ENCODE data around the gene PEF1.

The PEF1 gene

GRCh38 chr1:31633117-31633516, 11.6 kb downstream of the PEF1 start:
- DNase-seq (ENCODE audit: low read depth in 2 of 3, low spot score in 1 of 3), result peak in 2 of 3 donors; percentile 14 to 23

- no peak for DNase-seq (ENCODE audit: low read depth in 2 of 3, low spot score in 1 of 3)
Measured at GRCh38 chr1:31632649-31633048, 12.0 kb downstream of the PEF1 start.

DNA sequence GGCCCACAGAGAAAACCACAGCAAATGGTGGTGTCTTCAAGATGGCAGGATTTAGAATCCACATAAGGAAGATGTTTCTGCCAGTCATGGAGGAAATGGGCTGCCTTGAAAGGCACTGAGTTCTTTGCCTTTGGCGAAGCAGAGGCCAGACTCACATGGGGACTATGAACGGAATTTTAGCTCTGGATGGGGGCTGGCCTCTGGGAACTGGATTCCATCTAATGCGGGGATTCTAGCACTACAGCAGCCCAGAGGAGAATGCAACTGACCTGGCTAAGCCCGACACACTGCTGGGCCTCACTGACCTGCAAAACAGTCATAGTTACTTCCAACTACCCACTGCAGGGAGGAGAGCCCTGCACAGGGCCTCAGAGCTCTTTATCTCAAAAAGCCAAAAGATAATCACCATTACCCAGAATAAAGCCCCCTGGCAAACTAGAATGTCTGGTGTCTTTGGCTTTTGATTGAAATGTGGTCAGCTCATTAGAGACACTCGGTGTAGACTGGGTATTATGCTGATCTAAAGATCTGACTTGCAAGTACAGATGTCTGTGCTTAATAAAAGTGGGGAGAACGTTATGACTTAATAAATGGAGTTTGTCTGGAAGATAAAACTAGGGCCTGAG, 15.6 kb downstream of the PEF1 start:
- no peak for DNase-seq (ENCODE audit: low read depth in 2 of 3, low spot score in 1 of 3)

GRCh38 chr1:31627930-31628559, 16.6 kb downstream of the PEF1 start:
- DNase-seq (ENCODE audit: low read depth in 2 of 3, low spot score in 1 of 3), result no peak

- DNase-seq (ENCODE audit: low read depth in 2 of 3, low spot score in 1 of 3), result no peak
Measured at GRCh38 chr1:31627301-31627929, 17.3 kb downstream of the PEF1 start.

GRCh38 chr1:31626223-31627207, 18.2 kb downstream of the PEF1 start:
- DNase-seq (ENCODE audit: low read depth in 2 of 3, low spot score in 1 of 3), result no peak

GRCh38 chr1:31625561-31626222, 19.0 kb downstream of the PEF1 start:
- DNase-seq (ENCODE audit: low read depth in 2 of 3, low spot score in 1 of 3), result no peak

DNA sequence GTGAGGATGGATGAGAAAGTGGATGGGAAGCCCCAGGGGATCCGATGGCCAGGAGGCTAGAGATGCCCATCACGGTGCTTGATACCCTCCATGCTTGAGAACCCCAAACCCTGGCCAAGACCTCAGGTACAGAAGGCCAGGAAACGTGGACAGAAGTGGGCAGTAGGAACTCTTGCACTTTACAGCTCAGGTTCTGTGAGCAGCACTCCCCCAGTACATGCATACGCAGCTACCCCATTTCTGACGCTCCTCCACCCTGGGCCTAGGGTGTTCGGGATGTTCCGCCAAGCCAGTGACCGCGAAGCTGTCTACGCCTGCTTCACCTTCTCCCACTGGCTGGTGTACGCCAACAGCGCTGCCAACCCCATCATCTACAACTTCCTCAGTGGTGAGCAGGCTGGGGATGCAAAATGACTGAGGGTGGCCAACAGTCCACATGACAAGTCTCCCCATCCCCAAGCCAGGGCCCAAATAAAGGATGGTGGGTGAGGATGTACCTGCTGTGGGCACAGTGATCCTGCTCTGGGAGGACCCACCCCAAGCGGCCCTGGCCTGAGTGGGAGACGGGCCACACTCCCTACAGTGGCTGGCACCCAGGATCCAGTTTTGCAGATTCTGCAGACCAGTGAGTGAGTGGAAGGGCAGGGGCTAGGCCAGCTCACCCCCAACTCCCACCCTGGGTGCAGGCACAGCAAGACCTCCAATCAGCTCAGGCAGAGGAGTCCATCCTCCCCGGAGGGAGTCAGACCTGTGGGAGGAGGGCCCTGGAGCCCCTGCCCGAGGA, 19.8 kb downstream of the PEF1 start:
- no peak for DNase-seq (ENCODE audit: low read depth in 2 of 3, low spot score in 1 of 3)

DNA sequence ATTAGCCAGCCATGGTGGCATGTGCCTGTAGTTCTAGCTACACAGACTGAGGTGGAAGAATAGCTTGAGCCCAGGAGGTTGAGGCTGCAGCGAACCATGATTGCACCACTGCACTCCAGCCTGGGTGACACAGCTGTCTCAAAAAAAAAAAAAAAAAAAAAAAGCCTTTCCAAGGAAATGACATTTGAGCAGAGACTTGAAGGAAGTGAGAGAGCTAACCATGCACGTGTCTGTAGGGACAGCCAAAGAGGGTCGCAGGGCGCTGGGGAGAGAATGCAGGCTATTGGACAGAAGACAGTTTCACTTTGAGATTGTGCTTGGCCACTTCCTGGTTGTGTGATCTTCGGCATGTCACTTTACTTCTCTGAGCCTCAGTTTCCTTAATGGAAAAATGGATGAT, 20.4 kb downstream of the PEF1 start:
- no peak for DNase-seq (ENCODE audit: low read depth in 2 of 3, low spot score in 1 of 3)

GRCh38 chr1:31623365-31623764, 21.3 kb downstream of the PEF1 start:
- DNase-seq (ENCODE audit: low read depth in 2 of 3, low spot score in 1 of 3), result no peak

DNA sequence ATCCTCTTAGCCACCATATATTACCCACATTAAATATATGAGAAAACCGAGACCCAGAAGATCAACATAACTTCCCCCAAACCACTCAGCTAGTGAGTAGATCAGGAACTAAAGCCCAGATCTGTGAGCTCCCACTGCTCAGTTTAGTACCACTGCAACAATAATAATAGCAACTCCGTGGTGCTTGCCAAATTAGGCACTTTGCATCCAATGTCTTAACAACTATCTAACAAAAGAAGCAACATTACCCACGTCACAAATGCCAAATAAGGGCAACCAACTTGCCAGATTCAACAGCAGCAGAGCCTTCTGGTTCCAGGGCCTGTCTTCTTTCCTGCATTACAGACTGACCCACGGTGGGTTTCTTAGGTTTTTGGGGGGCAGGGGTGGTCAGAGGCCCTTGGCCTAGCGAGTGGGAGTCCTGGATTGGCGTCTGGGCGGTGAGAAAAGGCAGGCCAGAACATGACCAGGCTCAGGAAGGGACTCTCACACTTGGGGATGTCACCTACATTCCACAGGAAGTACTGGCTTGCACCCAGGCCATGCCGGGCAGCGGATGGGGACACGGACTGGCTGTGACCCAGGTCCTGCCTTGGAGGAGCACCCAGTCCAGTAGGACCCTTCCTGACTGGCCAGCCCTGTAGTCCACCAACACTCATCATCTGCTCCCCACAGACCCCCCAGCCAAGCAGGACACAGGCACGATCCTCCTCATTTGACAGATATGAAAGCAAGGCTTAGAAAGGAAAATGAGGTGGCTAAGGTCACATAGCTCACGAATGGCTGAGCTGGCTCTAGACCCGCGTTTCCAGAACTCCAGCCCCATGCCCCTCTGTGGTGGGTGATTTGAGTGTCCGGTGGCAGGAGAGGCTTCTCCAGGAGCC, 22.6 kb downstream of the PEF1 start:
- no peak for DNase-seq (ENCODE audit: low read depth in 2 of 3, low spot score in 1 of 3)

GRCh38 chr1:31621498-31621820, 23.2 kb downstream of the PEF1 start:
- no peak for DNase-seq (ENCODE audit: low read depth in 2 of 3, low spot score in 1 of 3)

GRCh38 chr1:31620631-31621497, 23.8 kb downstream of the PEF1 start:
- DNase-seq (ENCODE audit: low read depth in 2 of 3, low spot score in 1 of 3), result no peak

DNA sequence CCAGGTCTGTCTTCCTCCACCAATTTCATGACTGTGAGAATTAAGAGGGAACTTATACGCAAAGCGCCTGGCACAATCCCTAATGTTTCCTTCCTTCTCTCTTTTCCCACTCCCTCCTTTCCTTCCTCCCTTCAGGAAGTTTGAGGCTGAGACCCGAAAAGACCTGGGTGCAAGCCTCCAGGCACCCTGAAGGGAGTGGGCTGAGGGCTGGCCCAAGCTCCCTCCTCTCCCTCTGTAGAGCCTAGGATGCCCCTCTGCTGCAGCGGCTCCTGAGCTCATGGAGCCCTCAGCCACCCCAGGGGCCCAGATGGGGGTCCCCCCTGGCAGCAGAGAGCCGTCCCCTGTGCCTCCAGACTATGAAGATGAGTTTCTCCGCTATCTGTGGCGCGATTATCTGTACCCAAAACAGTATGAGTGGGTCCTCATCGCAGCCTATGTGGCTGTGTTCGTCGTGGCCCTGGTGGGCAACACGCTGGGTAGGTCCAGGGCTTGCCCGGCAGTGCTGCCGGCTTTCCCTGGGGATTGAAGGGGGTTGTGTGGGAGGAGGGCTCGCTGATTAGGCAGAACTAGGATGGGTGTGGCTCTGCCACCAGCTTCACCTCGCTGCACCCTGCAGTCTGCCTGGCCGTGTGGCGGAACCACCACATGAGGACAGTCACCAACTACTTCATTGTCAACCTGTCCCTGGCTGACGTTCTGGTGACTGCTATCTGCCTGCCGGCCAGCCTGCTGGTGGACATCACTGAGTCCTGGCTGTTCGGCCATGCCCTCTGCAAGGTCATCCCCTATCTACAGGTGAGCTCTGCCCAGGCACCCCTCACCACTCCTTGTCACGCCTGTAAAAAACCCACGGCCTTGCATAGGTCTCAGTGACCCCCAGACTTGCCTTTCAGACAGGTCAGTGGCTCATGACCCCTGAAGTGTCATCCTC, 25.5 kb downstream of the PEF1 start:
- DNase-seq (ENCODE audit: low read depth in 2 of 3, low spot score in 1 of 3), result no peak

DNA sequence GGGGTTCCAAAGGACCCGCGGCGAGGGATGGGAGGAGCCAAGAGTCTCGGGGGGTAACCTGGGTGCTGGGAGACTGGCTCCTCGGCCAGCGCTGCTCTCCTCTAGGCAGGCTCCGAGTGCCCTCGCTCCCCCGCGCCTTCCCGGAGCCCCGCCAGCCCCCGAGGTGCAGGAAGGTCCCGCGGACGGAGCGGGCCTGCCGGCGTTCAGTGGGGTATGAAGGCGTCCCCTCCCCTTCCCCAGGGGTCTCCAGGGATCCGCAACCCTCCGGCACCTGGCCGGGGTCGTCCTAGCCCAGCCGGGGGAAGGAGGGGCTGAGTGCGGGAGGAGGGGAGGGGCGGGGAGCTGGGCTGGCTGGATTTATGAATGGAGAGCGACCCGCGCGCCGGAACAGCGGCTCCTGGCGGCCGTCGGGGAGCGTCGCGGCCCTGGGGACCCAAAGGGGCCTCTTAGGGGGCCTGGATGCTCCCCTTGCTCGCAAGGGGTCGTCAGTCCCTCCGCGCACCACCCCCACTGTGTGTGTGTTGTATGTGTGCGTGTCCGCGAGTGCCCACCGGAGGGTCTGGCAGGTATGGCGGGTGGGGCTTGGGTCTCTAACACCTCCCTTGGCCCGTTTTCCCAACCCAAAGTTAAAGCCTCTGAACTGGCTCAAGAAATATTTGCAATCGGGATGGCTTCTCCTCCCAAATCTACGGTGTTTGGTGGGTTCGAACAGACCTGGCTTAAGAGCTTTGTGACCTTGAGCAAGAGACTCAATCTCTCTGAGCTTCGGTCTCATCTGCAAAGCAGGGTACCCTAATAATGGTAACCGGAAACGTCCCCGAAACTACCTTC, 26.5 kb downstream of the PEF1 start:
- DNase-seq (ENCODE audit: low read depth in 2 of 3, low spot score in 1 of 3), result peak in 2 of 3 donors; percentile 18 to 32

GRCh38 chr1:31617218-31617915, 27.3 kb downstream of the PEF1 start, which contains the start of gene HCRTR1:
TSS of gene HCRTR1 (plus strand) at chr1:31617689. CDS start at chr1:31619193, 1,504 bp downstream.
- DNase-seq (ENCODE audit: low read depth in 2 of 3, low spot score in 1 of 3), result no peak

Data from stimulated activated CD4-positive, alpha-beta T cell treated with anti-CD3 and anti-CD28 coated beads, Interleukin-12 subunit alpha, Interleukin-12 subunit beta, amount 100 ng/mL, for 48 hours (primary cell).